ENCODE measurements around the gene C1QTNF6.
"Not testable (repeated sequence)": the region's sequence is repeated elsewhere in the genome, so short reads cannot be mapped to it uniquely, and the experiment has no call there.

Gene C1QTNF6

GRCh38 chr22:37206841-37207821 is 19.1 kb upstream of the C1QTNF6 start:
- no peak for DNase-seq (ENCODE audit: low spot score)

DNA sequence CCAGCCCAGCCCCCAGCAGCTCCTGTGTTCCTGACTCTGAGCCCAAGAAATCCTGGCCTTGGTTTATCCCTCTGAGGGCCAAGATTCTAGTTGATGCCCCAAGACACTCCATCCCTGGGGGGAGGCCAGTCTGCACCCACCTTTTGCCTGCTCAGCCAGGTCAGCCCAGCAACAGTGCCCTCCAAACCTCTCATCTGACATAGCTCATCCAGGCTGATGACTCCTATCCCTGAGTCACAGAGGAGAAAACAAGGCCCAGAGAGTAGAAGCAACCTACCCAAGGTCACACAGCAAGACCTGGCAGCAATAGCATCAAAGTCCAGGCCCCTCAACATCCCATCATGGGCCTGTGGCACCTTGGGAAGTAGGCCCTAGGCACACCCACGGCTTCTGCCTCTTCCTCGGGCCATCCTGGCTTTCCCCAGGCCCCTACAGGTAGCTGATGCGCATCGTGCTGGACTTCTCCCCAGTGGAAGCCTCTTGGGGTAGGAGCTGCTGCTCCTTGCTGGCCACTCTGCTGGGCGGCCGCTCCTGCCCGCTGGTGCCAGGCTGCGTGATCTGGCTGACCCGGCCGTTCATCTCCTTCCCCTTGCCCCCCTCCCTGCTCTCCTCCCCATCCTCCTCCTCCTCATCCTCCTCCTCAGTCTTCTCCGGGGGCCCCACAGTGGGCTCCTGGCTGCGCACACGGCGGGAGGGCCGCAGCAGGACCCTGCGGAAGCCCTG is 18.2 kb upstream of the C1QTNF6 start:
- DNase-seq (ENCODE audit: low spot score) = no peak

- no peak for DNase-seq (ENCODE audit: low spot score)
These were observed 17.0 kb upstream of the C1QTNF6 start for GRCh38 chr22:37205046-37205445.

GRCh38 chr22:37204045-37204655 is 16.1 kb upstream of the C1QTNF6 start:
- DNase-seq (ENCODE audit: low spot score) = no peak

GRCh38 chr22:37203354-37204044 is 15.5 kb upstream of the C1QTNF6 start:
- DNase-seq (ENCODE audit: low spot score) = no peak

DNA sequence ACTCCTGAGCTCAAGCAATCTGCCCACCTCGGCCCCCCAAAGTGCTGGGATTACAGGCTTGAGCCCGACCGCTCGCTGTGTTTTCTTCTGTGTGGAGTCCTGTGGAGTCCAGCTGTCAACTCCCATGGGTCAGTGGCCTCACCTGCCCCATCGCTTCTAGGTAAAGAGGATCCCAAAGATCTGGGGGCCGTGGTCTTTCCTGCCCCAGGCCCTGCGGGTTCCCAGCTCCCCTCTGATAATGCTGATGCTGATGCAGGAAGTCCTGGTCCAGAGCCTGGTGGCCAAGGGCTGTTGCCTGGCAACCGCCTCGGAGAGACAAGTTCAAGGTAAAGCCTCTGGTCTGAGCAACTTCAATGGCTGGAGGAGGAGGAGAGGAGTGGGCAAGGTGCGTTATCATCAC is 14.7 kb upstream of the C1QTNF6 start:
- no peak for DNase-seq (ENCODE audit: low spot score)

DNA sequence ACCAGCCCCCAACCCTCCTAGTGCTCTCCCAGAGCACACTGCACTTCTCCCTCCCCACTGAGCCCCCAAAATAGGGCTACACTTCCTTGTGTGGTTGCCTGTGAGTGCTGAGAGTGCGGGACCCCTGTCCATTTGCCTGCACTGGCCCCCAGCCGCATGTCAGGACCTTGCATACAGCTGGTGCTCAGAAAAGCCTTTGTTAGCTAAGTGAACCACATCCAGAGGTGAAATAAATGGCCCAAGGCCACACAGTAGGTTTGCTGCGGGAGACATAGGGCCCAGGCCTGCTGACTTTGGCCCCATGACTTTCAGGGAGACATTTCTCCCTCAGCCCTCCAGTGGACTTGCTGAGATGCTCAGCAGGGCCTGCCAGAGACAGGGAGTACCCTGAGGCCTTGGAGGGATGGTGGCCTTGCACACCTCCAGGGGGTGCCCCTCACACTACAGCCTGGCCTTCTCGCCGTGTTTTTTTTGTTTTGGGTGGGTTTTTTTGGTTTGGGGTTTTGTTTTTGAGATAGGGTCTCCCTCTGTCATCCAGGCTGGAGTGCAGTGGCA is 14.0 kb upstream of the C1QTNF6 start:
- no peak for DNase-seq (ENCODE audit: low spot score)

GRCh38 chr22:37201443-37201820 is 13.4 kb upstream of the C1QTNF6 start:
- DNase-seq (ENCODE audit: low spot score) = not testable (repeated sequence)

- DNase-seq (ENCODE audit: low spot score) = no peak
These were observed 11.7 kb upstream of the C1QTNF6 start for GRCh38 chr22:37199760-37200108.

GRCh38 chr22:37199103-37199759 is 11.2 kb upstream of the C1QTNF6 start:
- peak; percentile 98 for DNase-seq (ENCODE audit: low spot score)

GRCh38 chr22:37198258-37199102 is 10.4 kb upstream of the C1QTNF6 start:
- peak; percentile 83 for DNase-seq (ENCODE audit: low spot score)

DNA sequence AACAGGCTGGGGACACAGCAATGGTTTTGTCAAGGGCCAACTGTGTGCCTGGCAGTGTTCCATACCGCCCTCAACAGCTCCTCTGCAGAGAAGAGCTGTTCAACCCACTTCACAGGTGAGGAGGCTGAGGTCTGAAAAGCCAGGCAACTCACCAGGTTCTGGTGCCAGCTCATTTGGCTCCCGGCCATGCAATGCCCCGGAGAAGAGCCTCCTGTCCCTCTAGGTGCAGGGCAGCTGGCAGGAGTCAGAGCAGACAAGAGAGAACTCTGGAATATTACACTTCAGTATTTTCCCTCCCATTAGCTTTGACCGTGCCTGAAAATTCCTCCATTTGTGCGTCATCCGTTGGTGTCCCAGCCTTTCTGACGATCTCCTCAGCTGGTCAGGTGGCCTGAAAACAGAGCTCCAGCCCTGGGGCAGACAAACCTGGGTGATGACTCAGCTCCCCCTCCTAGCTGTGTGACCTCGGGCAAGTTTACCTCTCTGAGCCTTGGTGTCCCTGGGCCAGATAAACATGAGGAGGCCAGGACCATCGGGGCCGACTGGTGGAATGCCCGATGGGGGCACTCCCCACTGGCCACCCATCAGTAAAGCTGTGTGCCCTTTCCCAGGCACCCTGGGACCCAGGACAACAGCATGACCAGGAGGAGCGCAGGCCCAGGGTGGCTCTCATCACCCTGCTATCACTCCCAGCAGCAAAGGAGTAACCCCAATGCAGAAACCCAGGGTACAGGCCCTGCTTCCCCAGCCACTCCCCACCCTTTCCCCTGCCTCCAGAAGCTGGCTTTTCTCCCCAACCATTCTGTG is 9.6 kb upstream of the C1QTNF6 start:
- DNase-seq (ENCODE audit: low spot score) = peak; percentile 96

DNA sequence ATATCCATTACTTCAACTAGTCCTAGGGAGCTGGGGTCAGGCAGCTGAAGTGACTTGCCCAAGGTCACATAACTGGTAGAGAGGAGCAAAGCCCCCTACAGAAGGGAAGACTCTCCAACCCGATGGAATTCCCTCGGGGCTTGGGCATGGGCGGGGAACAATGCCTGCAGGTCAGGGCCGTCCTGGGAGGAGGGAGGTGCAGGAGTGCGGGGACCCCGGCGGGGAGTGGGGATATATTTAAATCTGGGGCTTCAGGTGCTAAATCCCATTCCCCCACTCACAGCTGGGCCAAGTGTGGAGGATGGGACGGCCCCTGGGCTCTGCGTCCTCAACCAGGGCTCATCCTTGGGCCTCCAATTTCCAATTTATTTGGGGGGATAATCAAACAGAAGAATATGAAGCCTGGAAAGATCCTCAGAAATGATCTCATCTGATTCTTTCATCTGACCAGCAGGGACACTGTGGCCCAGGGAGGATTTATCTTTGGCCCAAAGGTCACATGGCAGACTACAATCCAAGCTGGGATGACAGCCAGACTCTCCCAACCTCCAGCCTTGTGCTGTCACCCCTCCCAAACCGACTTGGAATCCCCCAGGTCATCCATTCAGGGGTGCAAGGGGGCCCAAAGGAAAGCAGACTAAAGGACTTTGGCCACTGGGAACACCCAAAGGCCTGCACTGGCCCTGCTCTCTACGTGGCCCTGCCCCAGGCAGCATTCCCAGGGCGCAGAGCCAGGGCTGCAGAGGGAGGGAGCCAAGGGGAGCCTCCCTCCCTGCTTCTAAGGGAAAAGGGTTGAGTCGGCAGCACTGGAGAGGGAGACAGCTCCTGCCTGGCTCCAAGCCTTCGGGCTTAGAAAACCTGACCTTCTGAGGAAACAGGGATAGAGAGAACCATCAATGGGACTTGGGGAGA is 8.7 kb upstream of the C1QTNF6 start:
- DNase-seq (ENCODE audit: low spot score) = peak; percentile 74

DNA sequence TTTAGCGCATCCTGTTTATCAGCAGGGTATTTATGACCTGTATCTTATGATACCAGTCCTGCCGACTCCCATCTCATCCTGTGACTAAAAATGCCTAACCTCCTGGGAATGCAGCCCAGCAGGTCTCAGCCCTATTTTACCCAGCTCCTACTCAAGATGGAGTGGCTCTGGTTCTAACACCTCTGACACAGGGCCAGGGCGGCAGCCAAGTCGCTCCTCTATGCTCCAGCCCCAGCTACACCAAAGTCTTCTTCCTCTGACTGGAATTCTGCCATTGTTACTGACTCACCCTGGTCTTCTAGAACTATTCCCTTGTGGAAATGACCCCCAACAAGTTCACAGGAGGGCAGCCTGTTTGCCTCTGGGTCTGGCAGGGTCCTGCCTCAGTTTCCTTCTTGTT is 7.9 kb upstream of the C1QTNF6 start:
- peak; percentile 23 for DNase-seq (ENCODE audit: low spot score)

DNA sequence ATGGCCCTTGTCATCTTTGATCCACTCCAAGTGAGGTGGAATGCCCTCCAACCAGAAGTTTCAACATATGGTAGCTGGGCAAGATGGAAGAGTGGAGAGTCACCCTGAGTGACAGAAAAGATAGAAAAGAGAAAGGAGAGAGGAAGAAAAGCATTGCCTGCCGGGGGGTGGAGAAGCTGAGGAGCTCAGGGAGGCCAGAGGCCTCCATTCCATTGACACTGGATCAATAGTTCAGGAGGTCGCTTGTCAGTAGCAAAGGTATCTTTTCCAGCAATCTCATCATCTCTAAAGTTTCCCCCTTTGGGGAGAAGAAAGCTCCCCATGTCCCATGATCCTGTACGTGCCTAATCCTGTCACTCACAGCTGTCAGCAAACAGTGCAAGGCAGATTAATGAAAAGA is 6.7 kb upstream of the C1QTNF6 start:
- DNase-seq (ENCODE audit: low spot score) = no peak

DNA sequence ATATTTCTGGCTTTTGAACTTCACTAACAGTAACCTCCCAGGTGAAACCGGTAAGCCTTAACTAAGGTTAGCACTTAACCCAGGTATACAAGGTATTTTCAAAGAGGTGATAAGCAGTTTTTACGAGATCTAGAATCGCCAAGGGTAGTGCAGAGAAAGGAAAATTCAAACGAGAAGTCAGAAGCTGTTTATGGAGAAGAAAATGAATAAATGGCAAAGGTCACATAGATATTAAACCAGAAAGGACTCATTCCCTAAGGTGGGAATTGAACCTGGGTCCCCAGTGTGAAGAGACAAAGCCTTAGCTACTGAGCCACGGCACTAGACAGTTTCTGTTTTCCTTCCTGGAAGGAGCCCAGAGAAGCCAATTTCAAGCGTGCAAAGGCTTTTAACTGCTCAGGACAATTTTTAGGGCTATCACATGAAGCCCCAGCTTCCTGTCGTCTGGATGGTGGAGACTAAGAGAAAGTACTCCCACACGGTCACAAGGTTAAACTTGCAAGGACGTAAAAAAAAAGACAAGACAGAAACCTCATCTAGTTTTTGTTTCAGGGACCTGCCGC is 5.7 kb upstream of the C1QTNF6 start:
- DNase-seq (ENCODE audit: low spot score) = peak; percentile 71

DNA sequence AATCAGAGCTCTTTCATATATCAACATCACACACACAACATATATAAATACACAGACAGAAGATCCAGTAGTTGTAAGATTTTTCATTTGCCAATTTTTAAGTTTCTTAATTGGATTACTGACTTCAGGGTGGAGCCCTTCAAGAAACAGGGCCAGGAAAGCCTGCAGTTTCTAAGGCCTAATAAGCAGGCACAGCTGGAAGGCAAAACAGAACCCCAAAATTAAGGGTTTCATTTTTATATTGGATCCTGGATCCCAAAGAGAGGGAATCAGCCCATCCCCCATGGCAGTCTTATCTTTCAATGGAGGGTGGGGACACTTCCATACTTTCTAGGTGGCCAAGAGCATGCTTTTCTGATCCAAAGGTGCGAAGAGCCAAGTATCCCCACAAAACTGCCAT is 4.7 kb upstream of the C1QTNF6 start:
- DNase-seq (ENCODE audit: low spot score) = no peak

DNA sequence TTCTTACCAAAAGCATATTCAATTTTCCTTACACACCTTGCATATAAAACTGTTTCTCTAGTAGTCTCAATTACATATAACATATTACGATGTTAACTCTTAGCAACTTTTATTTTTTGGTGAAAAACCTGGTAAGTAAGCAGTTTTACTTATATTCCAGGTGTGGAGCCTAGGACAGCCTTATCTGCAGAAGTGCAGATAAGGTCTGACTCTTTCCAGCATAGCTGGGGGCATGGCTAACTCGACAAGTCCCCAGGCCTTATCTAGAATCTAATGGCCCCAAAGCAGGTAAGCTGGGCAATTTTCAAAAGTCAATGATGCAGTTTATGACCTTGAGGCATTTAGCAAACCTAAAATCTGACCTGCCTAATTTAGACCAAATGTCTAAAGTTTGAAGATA is 4.2 kb upstream of the C1QTNF6 start:
- no peak for DNase-seq (ENCODE audit: low spot score)
